GM19193 (cell line): ENCODE data around the gene CDK6.

Experiments used
- POLR2A ChIP-seq: IDR thresholded peaks from 4 replicates; pipeline ENCODE4 v1.6.1; 2011; ENCODE audit not compliant: insufficient read depth, insufficient read length; ENCODE audit errors: extremely low read depth

CDK6 gene

GRCh38 chr7:92569137-92569536, 267.2 kb downstream of the CDK6 start:
- no peak for TF ChIP-seq POLR2A

- TF ChIP-seq POLR2A: no peak
Measured at GRCh38 chr7:92567460-92567859, 268.9 kb downstream of the CDK6 start.

- TF ChIP-seq POLR2A: no peak
Measured at GRCh38 chr7:92563345-92563744, 273.0 kb downstream of the CDK6 start.

GRCh38 chr7:92560602-92561001, 275.8 kb downstream of the CDK6 start:
- no peak for TF ChIP-seq POLR2A

GRCh38 chr7:92557808-92558362, 278.5 kb downstream of the CDK6 start:
- no peak for TF ChIP-seq POLR2A

GRCh38 chr7:92557249-92557648, 279.1 kb downstream of the CDK6 start:
- no peak for TF ChIP-seq POLR2A
